DMS114 treated with DMSO at 0.1 percent for 48 hours (cell line): ENCODE measurements around the gene MID1.

ENCODE experiments used
- DNase-seq: peaks from one replicate; lab custom pipeline; 2025; ENCODE audit not compliant: unreplicated experiment; lab: John Stamatoyannopoulos, UW

Gene MID1

DNA sequence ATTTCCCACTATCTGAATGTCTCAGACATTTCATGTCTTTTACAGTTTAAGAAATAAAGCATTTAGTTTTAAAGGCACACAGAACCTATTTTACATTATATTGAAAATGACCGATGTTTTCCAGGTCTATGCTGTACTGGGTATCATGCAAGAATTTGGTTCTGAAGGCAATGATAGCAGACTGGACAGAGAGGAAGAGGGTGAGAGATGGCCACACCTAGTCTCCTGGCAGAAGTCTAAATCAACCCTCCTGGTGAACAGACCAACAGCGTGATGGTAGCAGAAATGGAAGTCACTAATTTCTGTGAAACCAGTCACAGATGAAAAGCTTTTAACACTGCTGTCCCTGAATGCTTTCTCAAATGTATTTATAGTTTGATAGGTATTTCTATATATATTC is 41.9 kb downstream of the MID1 start:
- DNase-seq: no peak

- DNase-seq: no peak
Observed at GRCh38 chrX:10577853-10578252, 42.5 kb downstream of the MID1 start.

GRCh38 chrX:10576777-10577447 is 43.5 kb downstream of the MID1 start:
- DNase-seq: no peak

DNA sequence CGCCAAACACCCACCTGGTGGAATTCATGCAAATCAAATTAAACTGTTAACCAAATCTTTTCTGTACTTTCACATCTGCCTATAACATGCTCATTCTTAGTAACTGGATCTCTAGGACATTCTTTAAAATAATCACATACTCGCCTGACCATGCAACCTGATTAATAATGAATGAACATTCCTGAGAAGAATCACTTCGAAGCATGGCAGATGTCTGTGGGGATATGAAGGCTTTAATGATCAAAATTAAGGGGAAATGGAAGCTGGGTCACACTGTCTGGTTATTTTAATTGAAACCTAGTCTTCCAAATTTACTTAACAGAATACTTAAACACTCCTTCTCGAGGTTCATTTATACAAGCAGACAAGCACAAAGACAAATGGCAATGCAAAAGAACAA is 44.2 kb downstream of the MID1 start:
- DNase-seq: no peak

DNA sequence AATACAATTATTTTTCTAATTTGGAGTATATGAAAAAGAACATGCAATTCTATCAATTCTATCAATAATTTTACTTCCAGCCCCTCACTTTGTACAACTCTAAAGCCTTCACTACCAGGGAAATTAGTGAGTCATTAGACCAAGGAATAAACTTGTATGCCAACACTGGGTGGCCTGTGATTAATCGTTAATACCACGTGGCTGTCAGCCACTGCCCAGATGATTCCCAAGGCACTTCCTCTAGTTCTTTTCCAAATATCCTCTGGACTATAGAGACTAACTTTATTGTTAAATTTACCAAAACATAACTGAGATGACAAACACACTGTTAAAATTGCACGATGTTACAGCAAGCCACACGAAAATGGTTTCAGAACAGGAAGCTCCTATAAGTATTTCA is 45.7 kb downstream of the MID1 start:
- DNase-seq: no peak

DNA sequence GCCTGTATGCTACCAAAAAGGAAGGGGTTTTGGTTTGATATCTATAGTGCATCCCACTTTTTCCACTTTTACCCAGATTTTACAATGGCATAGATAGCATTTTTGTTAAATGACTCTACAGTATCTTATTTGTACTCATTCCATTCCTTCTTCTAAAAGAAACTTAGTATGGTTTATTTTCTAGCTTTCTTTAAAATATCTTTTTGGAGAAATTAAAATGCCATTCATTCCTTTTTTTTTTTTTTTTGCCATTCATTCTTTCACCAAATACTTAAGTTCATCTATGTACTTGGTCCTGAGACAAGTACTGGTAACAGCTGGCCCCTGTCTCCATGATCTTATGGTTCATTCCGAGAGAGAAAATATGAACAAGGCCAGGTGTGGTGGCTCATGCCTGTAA is 49.1 kb downstream of the MID1 start:
- no peak for DNase-seq

- no peak for DNase-seq
Observed at GRCh38 chrX:10570601-10571000, 49.8 kb downstream of the MID1 start.

GRCh38 chrX:10569946-10570345 is 50.4 kb downstream of the MID1 start:
- no peak for DNase-seq

DNA sequence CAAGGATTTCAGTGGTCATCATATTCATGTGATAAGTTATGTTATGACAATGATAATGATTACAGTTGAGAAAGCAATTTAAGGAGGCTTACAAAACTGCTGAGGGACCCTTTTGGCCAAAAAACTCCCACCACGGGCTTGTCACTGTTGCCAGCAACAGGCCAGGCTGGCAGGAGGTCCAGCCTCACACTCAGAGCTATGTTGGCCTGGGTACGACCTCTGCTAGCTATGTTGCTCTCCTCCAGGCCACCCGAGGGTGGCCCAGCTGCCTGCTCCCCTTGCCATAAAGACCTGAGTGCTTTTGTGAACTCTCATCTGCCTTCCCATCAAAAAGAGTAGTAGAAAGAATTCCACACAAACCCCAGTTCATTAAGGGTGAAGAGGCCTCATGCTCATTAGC is 52.0 kb downstream of the MID1 start:
- DNase-seq: no peak

DNA sequence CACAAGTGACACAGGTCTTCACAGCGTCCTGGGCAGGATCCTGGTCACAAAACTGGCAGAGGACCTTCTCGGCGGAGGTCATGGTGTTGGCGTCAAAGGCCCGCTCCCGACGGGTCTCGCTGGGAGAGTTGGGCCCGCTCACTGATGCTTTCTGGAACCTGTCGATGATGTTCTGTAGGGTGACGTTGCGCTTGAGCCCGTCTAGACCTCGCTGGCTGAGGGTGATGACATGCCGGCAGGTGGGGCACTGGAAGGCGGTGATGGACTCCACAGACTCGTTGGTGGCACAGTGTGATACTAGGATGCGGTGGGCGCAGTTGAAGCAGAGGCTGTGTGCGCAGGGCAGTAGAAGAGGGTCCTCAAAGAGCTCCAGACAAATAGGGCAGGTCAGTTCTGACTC is 53.2 kb downstream of the MID1 start:
- DNase-seq: no peak

- DNase-seq: no peak
Observed at GRCh38 chrX:10566716-10567097, 53.7 kb downstream of the MID1 start.

- no peak for DNase-seq
Observed at GRCh38 chrX:10564484-10564883, 55.9 kb downstream of the MID1 start.

DNA sequence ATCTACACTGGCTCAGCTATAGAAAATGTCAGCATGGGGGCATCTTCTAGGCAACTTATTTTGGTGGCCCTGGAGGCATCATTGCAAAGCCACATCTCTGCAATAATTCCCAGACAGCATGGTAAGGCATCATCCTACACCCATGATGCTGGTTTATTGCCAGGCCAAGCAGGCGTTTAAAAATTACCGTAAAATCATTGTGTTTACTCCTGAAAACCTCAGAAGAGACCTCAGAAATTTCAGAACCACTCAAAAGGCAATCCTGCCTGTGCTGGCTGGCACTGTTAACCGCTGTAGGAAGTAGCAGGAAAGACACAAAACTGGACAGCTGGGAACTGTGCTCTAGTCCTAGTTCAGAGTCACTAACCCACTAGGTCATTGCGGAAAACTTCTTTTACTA is 63.2 kb downstream of the MID1 start:
- DNase-seq: no peak

DNA sequence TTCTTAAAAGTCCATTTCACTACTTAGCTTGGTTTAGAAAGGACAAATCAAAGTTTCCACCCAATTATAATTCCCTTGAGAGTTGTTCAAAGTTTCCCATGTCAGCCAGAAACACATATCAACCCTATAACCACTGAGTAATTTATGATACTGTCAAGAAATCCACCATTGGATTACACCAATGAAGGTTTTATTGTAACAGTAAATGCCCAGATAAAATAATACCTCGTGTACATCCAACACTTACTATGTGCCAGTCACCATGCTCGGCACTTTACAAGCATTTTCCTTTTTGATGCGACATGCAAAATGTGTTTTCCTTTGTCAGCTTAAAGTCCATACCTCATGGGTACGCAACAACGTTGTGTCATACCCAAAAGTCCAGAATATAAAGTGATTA is 64.0 kb downstream of the MID1 start:
- no peak for DNase-seq

GRCh38 chrX:10555846-10556245 is 64.5 kb downstream of the MID1 start:
- DNase-seq: no peak

DNA sequence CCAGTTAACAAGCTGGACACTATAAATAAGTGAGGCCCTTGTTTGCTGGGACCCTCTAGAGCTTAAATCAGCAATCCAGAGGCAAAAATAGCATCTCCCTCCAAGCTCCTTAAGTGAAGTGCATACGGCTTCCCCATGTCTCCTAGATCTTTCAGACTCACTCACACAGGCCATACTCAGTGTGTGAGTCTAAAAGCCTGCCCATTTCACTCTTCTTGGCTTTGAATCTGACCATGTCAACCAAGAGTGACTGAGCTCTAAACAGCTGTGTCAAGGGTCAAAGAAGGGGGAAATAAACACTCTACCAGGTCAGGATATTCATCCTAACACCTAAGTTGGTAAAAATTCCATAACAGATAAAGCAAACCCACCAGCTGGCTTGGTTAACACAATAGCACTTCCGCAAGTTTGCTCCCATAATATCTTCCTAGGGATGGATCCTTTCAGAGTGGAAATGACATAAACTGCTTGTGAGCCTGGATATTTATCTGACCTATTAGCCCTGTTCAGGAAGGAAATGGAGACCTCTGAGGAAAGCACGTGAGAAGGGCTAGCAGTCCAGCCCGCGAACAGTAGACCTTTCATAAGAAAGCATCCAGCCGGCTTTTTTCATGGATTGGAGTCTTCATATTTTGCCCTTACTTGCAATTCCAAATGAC is 65.6 kb downstream of the MID1 start:
- DNase-seq: no peak

DNA sequence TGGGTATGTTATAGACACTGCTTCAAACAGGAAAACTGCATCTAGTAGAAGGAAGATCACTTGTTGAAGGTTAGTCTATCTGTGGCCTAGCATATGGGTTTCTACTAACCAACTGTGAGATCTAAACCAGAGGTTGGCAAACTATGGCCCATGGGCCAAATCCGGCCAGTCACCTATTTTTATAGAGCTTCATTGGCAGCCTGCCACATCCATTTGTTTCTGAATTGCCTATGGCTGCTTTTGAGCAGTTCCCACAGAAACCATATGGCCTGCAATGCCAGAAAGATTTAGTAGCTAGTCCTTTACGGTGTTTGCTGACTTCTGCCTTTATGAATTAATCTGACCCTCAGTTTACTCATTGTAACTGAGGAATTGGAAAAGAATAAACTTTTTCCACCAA is 71.1 kb downstream of the MID1 start:
- DNase-seq: no peak

DNA sequence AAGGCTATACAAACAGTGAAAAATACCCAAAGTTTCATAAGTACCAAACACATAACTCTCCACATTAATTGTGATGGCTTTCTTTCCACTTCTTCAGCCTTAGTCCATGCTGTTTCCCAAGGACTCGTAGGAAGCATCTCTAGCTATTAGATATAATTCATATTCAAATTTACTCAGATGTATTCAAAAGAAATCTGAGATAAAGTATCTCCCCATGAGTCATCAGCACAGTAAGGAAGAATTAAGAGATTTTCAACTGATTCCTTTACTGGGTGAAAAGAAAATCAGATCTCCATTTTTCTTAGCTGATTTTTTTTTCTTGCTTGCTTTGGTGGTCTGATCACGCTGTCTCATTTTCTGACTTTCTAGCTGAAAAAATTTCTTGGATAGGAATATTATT is 71.7 kb downstream of the MID1 start:
- no peak for DNase-seq

DNA sequence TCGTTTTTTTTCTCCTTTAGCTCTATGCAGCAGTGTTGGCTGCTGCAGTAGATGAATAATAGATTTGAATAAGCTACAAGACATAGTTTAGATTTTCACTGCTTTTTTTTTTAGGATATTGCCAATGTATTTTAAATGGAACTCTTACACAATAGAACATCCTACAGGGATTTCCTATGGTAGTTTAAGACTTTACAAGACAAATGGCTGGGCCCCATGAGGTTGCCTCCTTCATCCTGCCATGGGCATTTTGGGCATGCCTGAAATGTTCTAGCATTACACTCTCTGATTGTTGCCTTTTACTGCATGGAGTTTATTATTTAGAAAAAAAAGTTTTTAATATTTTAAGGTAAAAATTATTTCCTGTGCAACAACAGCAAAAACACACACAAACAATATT is 74.5 kb downstream of the MID1 start:
- DNase-seq: no peak

GRCh38 chrX:10542586-10542985 is 77.8 kb downstream of the MID1 start:
- no peak for DNase-seq

DNA sequence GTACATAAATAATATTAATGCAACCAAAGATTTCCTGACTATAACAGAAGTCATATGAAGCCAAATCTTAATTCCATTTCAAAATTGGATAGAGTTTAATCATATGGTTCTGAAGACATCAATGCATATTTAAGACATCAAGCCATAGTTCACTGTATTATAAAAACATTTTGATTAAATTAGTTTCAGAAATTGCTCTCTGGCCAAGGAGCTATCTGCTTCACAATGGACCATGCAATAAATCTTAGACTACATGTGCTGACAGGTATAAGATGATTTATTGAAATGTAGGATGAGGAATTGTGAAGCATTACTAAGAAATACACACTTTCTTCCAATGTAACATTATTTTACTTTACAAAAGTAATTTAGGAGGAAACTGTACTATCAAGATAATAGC is 81.6 kb downstream of the MID1 start:
- DNase-seq: no peak

DNA sequence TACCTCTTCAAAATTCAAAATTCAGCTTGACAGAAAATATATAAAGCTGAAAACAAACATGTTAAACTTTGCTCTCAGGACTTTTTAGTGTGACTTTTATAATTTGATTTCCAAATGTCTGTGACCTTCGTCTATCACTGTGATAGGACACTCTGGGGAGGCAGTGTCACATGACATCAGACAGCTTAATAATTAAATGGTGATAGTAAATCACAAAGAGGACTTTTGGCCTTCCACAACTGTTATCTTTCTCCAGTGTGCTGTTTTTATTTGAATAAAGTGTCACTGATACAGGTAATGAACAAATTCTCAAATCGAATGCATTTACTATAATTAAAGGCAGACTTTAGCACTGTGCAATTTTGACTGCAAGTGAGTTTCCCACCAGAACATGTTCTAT is 83.1 kb downstream of the MID1 start:
- DNase-seq: no peak

DNA sequence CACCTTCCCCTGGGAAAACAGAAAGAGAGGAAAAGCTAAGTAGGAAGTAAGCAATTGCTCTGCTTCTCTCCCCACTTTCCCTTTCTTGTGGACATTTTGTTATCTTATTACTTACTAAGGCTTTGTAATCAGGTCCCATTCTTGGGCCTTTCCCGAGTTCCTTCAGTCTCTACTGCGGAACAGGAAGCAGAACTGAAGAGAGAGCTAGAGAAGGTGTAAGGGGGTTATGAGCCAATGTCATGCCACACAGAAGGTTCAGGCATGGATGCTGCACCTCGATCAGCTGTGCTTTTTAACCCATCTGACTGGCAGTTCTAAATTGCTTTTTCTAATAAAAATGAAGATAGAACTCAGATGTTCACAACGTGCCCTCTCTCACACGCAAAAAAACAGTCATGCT is 83.6 kb downstream of the MID1 start:
- DNase-seq: no peak
